BE2C (cell line): ENCODE measurements around the gene FMN2.

ENCODE experiments used
- DNase-seq: peaks from one replicate; pipeline ENCODE4 v3.0.0-alpha.2; 2020
- H3K27me3 ChIP-seq: fragments of 250-450 bp; sonication (Bioruptor Pico); 2 replicates; pipeline ENCODE4 v1.5.1; 2020; ENCODE audit warnings: mild to moderate bottlenecking
- H3K36me3 ChIP-seq: fragments of 250-450 bp; sonication (Bioruptor Pico); 2 replicates; pipeline ENCODE4 v1.5.1; 2020; ENCODE audit warnings: mild to moderate bottlenecking
- H3K4me1 ChIP-seq: fragments of 250-450 bp; sonication (Bioruptor Pico); 2 replicates; pipeline ENCODE4 v1.5.1; 2020
- H3K4me3 ChIP-seq: 2 replicates; pipeline ENCODE4 v1.5.1; 2011; ENCODE audit warnings: low read depth, low read length
- H3K9me3 ChIP-seq: fragments of 250-450 bp; sonication (Bioruptor Pico); 2 replicates; pipeline ENCODE4 v1.5.1; 2020
- TF ChIP-seq, protein P1 (sequence below): IDR thresholded peaks from 2 replicates; pipeline ENCODE4 v1.5.1; 2012; ENCODE audit warnings: mild to moderate bottlenecking, low read depth, low read length

Gene FMN2

DNA sequence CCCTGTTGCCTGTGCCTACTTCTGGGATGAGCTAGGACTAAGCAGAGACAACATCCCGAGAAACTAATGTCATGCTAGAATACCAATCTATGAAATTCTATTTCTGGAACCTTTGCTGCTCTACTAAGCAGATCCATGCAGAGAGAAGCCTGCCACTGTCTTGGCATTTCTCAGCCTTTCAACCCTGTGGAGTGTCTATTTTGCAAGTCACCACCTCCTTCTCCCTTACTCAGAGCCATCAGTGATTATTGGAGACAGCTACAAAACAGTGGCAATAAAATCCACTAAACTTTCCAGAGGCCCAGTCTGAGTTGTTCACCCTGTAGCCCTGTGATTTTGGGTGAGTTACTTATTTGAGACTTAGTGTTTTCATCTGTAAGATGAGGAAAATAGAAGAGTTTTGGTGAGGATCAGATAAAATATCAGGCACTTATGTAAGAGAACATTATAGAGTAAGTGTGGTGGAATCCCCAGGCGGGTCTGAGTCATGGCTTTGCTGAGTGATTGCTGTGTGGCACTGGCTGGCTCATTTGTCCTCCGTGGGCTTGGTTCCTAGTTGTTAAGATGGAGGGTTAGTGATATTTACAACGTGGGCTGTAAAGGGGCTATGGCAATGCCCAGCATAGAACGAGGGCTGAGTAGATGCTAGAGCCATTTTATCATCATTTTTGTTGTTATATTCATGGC, 61.1 kb downstream of the FMN2 start:
- H3K4me3 ChIP-seq, result no peak overlapping the region
- H3K9me3 ChIP-seq, result no peaks in the 10 kb centered on the region
- H3K4me1 ChIP-seq, result peaks cover 5% of the 10 kb centered on the region; the same call in 1 of the 2 replicates
- no peak for DNase-seq
- H3K36me3 ChIP-seq, result no peaks in the 10 kb centered on the region
- no peaks in the 10 kb centered on the region for H3K27me3 ChIP-seq
- TF ChIP-seq, protein P1, sequence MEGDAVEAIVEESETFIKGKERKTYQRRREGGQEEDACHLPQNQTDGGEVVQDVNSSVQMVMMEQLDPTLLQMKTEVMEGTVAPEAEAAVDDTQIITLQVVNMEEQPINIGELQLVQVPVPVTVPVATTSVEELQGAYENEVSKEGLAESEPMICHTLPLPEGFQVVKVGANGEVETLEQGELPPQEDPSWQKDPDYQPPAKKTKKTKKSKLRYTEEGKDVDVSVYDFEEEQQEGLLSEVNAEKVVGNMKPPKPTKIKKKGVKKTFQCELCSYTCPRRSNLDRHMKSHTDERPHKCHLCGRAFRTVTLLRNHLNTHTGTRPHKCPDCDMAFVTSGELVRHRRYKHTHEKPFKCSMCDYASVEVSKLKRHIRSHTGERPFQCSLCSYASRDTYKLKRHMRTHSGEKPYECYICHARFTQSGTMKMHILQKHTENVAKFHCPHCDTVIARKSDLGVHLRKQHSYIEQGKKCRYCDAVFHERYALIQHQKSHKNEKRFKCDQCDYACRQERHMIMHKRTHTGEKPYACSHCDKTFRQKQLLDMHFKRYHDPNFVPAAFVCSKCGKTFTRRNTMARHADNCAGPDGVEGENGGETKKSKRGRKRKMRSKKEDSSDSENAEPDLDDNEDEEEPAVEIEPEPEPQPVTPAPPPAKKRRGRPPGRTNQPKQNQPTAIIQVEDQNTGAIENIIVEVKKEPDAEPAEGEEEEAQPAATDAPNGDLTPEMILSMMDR, result no peak

DNA sequence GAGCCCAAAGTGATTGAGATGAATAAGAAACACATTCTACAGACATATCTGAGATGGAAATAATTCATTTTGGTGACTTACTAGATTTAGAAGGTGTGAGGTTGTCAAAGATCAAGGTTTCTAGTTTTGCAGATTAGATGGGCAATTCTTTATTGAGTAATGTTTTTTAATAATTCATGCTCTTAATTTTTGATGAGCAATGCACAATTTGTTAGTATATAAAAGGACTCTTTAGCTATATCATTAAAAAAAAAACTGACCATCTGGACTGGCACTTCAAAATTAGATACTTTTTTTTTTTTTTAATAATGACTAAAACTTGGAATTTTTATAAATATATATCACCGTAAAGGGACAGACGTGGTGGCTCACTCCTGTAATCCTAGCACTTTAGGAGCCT, 63.9 kb downstream of the FMN2 start:
- no peak overlapping the region for H3K4me3 ChIP-seq
- TF ChIP-seq, protein P1, result no peak
- H3K27me3 ChIP-seq, result no peaks in the 10 kb centered on the region
- DNase-seq, result no peak
- H3K9me3 ChIP-seq, result no peaks in the 10 kb centered on the region
- no peaks in the 10 kb centered on the region for H3K36me3 ChIP-seq
- peaks cover 5% of the 10 kb centered on the region; the same call in 1 of the 2 replicates for H3K4me1 ChIP-seq

DNA sequence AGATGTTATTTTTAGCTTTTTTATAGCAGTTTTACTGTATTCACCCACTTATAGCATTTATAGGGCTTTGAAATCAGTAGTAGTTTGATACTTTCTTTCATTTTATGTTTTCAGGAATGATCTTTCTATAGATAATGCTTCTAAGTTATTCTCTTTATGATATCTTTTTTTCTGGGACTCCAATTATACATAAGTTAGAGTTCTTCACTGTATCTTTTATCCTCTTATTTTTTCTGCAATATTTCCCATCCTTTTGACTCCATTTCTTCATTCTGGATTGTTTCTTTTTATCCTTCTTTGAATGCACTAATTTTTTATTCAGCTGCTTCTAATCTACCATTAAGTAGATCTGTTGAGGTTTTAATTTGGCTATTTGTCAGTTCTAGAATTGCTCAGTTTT, 73.1 kb downstream of the FMN2 start:
- Histone ChIP-seq H3K4me3 (no peak overlapping the region), H3K4me1 (no peaks in the 10 kb centered on the region), H3K9me3 (no peaks in the 10 kb centered on the region), H3K36me3 (no peaks in the 10 kb centered on the region), H3K27me3 (no peaks in the 10 kb centered on the region)
- TF ChIP-seq, protein P1, result no peak
- no peak for DNase-seq

DNA sequence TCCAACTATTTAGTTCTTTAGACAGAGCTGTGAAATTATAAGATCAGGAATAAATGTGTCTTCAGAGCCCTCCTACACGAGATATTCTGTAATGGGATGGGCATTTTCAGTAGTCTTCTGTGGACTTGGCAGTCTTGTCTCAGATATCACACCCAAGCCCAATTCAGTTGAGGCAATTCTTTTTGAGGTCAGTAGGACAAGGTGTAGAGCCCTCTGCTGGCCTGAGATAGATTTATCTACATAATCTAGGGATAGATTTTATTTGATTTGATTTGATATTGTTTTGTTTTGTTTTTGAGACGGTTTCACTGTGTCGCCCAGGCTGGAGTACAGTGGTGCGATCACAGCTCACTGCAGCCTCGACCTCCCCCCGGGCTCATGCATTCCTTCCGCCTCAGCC, 77.5 kb downstream of the FMN2 start:
- Histone ChIP-seq H3K4me3 (no peak overlapping the region), H3K27me3 (no peaks in the 10 kb centered on the region), H3K36me3 (no peaks in the 10 kb centered on the region), H3K9me3 (no peaks in the 10 kb centered on the region), H3K4me1 (no peaks in the 10 kb centered on the region)
- DNase-seq, result no peak
- TF ChIP-seq, protein P1, result no peak

DNA sequence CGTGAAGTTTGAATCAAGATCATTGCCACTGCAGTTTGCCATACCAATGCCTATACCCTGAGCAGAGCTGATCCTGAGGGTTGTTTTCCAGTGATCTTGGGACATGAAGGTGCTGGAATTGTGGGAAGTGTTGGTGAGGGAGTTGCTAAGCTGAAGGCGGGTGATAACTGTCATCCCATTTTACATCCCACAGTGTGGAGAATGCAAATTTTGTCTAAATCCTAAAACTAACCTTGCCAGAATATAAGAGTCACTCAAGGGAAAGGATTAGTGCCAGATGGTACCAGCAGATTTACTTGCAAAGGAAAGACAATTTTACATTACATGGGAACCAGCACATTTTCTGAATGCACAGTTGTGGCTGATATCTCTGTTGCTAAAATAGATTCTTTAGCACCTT, 78.6 kb downstream of the FMN2 start:
- no peaks in the 10 kb centered on the region for H3K9me3 ChIP-seq
- no peaks in the 10 kb centered on the region for H3K4me1 ChIP-seq
- H3K4me3 ChIP-seq, result no peak overlapping the region
- H3K36me3 ChIP-seq, result no peaks in the 10 kb centered on the region
- H3K27me3 ChIP-seq, result no peaks in the 10 kb centered on the region
- no peak for DNase-seq
- TF ChIP-seq, protein P1, result no peak

DNA sequence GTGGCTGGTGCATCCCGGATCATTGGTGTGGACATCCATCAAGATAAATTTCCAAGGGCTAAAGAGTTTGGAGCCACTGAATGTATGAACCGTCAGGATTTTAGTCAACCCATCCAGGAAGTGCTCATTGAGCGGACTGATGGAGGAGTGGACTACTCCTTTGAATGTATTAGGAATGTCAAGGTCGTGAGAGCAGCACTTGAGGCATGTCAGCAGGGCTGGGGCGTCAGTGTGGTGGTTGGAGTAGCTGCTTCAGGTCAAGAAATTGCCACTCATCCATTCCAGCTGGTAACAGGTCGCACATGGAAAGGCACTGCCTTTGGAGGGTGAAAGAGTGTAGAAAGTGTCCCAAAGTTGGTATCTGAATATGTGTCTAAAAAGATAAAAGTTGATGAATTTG, 79.1 kb downstream of the FMN2 start:
- Histone ChIP-seq H3K27me3 (no peaks in the 10 kb centered on the region), H3K4me3 (no peak overlapping the region), H3K4me1 (no peaks in the 10 kb centered on the region), H3K9me3 (no peaks in the 10 kb centered on the region), H3K36me3 (no peaks in the 10 kb centered on the region)
- DNase-seq, result no peak
- TF ChIP-seq, protein P1, result no peak
